Choroid plexus epithelial cell (primary cell): ENCODE measurements around the gene SEC23B.
"Not testable (repeated sequence)": the region's sequence is repeated elsewhere in the genome, so short reads cannot be mapped to it uniquely, and the experiment has no call there.

Experiments
- DNase-seq: peaks from one replicate; pipeline ENCODE4 v3.0.0-alpha.2; 2010; ENCODE audit warnings: low read depth
- H3K4me3 ChIP-seq: 2 replicates; pipeline ENCODE4 v1.5.1; 2011; ENCODE audit warnings: low read depth, mild to moderate bottlenecking, control low read depth, low read length, moderate library complexity
- CTCF ChIP-seq: conservative IDR thresholded peaks from 2 replicates; pipeline ENCODE4 v1.5.1; 2011; ENCODE audit warnings: low read depth, mild to moderate bottlenecking, control low read depth, inconsistent platforms, low read length, moderate library complexity

Gene SEC23B

GRCh38 chr20:18506744-18507143 lies 996 bp upstream of the SEC23B start:
- TF ChIP-seq CTCF = no peak
- peak overlapping the region; percentile 94 for H3K4me3 ChIP-seq
- DNase-seq = no peak

DNA sequence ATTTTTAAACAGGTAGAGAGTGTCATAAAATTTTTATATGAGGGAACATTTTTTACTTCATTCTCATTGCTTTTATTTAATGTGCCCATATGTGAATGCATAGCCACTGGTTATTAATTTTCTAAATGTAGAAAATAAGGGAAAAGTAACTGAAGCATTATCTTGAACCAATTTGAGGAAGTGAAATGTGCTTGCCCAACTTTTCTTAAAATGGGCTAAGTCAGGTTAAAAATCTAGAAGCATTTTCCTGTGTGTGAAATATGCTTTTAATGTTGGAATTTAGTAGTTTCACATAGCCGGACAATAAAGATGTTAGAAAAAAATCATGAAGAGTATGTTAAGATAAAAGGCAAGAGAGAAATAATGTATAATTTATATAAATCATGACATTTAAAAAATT lies 3.8 kb downstream of the SEC23B start:
- no peak for TF ChIP-seq CTCF
- H3K4me3 ChIP-seq = no peak overlapping the region
- DNase-seq = no peak

DNA sequence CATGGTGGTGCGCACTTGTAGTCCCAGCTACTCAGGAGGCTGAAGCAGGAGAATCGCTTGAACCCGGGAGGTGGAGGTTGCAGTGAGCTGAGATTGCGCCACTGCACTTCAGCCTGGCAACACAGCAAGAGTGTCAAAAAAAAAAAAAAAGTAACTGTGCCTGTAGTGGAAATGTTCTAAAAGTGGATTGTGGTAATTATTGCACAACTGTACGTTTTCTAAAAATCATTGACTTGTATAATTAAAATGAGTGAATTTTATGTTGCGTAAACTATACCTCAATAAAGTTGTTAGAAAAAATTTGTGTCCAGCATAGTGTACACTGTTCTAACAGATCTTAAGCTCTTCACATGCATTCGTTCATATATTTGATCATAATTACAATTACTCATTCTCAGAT lies 5.5 kb downstream of the SEC23B start:
- H3K4me3 ChIP-seq = no peak overlapping the region
- no peak for DNase-seq
- no peak for TF ChIP-seq CTCF

DNA sequence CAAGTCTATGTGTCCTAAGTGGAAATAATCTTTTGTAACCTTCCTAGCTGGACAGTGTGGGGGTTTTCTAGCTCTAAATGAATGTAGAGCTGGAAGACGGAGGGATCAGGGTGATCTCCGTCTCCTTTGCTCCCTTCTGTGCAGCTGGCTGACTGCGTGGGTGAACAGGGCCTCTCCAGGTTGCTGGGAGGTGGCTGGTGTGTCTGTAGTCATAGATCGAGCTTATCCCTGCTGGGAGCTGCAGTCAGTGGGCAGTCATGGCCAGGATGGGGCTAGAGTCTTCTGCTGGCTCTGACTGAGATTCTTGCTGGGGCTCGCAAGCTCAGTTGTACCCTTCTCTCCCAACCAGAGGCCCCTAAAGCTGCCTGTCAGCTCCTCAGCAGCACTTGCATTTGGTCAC lies 6.4 kb downstream of the SEC23B start:
- no peak overlapping the region for H3K4me3 ChIP-seq
- no peak for TF ChIP-seq CTCF
- no peak for DNase-seq

DNA sequence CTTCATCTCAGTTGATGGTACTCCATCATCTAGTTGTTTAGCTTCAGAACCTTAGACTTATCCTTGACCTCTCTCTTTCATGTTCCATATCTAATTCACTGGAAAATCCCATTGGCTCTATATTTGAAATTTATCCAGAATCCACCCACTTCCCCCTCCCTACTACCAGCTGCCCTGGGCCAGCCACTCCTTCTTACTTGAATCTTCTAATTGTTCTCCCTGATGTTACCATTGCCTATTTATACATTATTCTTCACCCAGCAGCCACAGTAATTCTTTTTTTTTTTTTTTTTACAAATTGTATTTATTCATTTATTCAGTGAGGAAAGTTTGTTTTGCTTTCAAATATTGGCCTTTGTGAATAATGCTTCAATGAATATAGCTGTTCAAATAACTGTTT lies 8.2 kb downstream of the SEC23B start:
- no peak for TF ChIP-seq CTCF
- DNase-seq = no peak
- no peak overlapping the region for H3K4me3 ChIP-seq

GRCh38 chr20:18522066-18522465 lies 14.3 kb downstream of the SEC23B start:
- H3K4me3 ChIP-seq, DNase-seq: not testable (repeated sequence)

DNA sequence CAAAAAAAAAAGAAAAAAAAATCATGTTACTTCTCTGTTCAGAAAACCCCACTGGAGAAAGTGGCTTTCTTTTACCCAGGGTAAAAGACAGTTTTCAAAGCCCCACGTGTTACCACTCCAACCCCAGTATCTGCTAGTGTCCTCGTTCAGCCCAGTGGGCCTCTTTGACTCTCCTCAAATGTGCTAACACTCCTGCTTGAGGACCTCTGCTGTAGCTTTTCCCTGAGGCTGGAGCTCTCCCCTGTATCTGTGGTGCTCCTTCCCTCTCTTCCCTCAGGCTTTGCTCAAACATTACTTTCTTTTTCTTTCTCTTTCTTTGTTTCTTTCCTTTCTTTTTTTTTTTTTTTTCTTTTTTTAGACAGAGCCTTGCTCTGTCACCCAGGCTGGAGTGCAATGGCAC lies 15.3 kb downstream of the SEC23B start:
- H3K4me3 ChIP-seq = no peak overlapping the region
- no peak for DNase-seq
- TF ChIP-seq CTCF = no peak

DNA sequence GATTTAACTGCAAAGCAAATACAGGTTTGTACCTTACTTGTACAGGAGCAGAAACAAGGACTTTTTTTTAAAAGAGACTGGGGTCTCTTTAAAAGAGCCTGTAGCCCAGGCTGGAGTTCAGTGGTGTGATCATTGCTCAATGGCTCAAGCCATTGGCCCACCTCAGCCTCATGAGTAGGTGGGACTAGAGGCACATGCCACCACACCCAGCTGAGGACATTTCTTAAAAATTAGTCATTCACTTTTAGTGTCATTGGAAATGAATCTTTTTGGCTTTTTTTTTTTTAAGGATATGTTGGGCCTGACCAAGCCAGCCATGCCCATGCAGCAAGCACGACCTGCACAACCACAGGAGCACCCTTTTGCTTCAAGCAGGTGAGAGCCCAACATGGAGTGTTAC lies 16.9 kb downstream of the SEC23B start:
- no peak for TF ChIP-seq CTCF
- no peak overlapping the region for H3K4me3 ChIP-seq

GRCh38 chr20:18526761-18527160 lies 19.0 kb downstream of the SEC23B start:
- DNase-seq, H3K4me3 ChIP-seq: not testable (repeated sequence)

More for the DNA sequence above, 16.9 kb downstream of the SEC23B start:
- DNase-seq = peak; percentile 42
